Measurements from ENCODE around the gene LPAR3.

Gene LPAR3

GRCh38 chr1:84930831-84931230 is 37.8 kb upstream of the LPAR3 start:
- no peak overlapping the region for H3K27ac ChIP-seq
- TF ChIP-seq CTCF (conservative IDR thresholded peaks at IDR 0.05), result no peak

DNA sequence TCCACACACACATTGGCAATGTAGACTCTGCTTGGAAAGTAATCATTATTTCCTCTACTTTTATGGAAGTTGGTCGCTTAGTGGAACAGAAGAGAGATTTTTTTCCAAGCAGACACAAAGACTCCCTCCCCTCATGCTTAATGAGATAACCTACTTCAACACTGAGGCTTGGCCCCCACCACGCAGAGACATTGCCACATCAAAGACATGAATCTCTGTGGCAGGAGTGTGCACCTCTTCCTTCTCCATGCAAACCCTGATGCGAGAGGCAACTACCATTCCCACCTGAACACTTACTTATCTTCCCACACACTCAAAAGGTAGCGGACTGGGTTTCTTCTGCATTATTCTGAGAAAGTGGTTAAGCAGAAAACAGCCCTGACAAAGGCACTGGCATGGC is 37.3 kb upstream of the LPAR3 start:
- H3K27ac ChIP-seq, result no peak overlapping the region
- TF ChIP-seq CTCF (conservative IDR thresholded peaks at IDR 0.05), result no peak

DNA sequence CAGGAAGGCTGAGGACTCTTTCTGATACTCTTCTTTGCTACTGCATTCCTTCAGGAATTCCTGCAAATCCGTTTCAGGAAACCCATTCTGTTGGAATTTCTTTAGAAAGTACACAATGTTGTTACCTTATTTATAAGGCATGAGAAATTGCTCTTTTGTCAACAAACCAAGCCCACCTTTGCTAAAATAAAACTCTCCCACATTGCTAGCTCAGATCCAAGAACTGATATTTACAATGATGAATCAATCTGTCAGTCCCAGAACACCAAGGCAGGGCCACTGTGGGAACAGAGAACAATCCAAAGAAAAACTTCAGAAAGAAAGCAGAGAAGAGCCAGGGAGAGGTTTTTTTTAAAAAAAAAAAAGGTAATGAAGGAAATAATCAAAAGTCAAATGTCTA is 36.6 kb upstream of the LPAR3 start:
- H3K27ac ChIP-seq, result no peak overlapping the region
- no peak for TF ChIP-seq CTCF (conservative IDR thresholded peaks at IDR 0.05)

GRCh38 chr1:84928979-84929378 is 36.0 kb upstream of the LPAR3 start:
- no peak for TF ChIP-seq CTCF (conservative IDR thresholded peaks at IDR 0.05)

GRCh38 chr1:84923317-84923716 is 30.3 kb upstream of the LPAR3 start:
- no peak for TF ChIP-seq CTCF (conservative IDR thresholded peaks at IDR 0.05)

More at GRCh38 chr1:84928979-84929378, 36.0 kb upstream of the LPAR3 start:
- H3K27ac ChIP-seq, result no peak overlapping the region

DNA sequence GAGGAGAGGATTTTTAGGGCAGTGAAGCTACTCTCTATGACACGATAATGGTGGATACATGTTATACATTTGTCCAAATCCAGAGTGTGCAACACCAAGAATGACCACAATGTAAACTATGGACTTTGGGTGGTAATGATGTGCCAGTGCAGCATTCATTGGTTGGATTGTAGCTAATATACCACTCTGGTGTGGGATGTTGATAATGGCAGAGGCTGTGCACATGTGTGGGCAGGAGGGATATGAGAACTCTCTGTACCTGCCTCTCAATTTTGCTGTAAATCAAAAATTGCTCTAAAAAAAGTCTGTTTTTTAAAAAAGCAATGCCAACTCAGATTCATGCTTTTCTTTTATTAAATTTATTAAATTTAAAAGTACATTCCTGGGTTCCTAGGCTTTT is 27.2 kb upstream of the LPAR3 start:
- no peak for TF ChIP-seq CTCF (conservative IDR thresholded peaks at IDR 0.05)
- no peak overlapping the region for H3K27ac ChIP-seq

More at GRCh38 chr1:84923317-84923716, 30.3 kb upstream of the LPAR3 start:
- H3K27ac ChIP-seq, result no peak overlapping the region

DNA sequence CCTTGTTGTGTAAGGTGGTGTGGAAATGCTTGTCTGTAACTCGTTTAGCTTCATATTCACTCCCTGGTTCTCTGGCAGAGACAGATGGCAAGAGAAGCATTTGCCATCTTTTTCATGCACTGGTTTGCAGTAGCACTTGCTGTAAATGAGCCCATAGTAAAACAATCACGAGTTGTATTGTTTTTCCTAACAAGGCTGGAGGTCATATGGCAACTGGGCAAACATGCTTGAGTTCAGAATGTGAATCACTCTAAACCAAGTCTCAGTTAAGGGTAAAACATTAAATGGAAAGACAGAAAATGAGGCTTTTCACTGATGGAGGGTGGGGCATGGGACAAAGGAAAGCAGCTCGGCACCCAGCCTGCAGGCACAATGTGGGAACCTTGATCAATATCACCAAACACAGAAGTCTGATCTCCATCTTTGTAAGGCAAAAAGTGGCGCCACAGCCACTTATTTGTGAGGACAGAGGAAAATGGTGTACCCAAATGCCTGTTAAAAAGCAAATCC is 26.5 kb upstream of the LPAR3 start:
- H3K27ac ChIP-seq, result no peak overlapping the region
- no peak for TF ChIP-seq CTCF (conservative IDR thresholded peaks at IDR 0.05)
